ENCODE measurements around the gene SHC1. TPM values are rescaled to one million over a fixed set of nuclear protein-coding genes. Genes with fewer than 3 reads are reported as not detected.
"Not testable (repeated sequence)": the region's sequence is repeated elsewhere in the genome, so short reads cannot be mapped to it uniquely, and the experiment has no call there.

The SHC1 gene
- total RNA-seq, 2 experiments from 2014 or later: 69.6 to 72.4 TPM

- ATAC-seq: no peak
- no peak for DNase-seq
- peaks cover 15% of the 10 kb centered on the region for H3K4me1 Mint-ChIP-seq (ENCODE audit: low read depth)
- no peak overlapping the region for H3K4me3 Mint-ChIP-seq
- H3K36me3 Mint-ChIP-seq (ENCODE audit: low read depth): peaks cover 36% of the 10 kb centered on the region
- POLR2A ChIA-PET: interaction anchor here (1.1 kb wide), 1 partner anchor 23 kb away, joined by 3 read pairs; no protein-coding TSS in a partner anchor
- H3K9me3 Mint-ChIP-seq (ENCODE audit: insufficient read depth): no peaks in the 10 kb centered on the region
- H3K27me3 Mint-ChIP-seq (ENCODE audit: low read depth): no peaks in the 10 kb centered on the region
- CTCF ChIA-PET: interaction anchor here (1.1 to 13.8 kb wide), 7 partner anchors 21 to 107 kb away, joined by 3 to 139 read pairs (median 10); partner anchors contain the start of genes PBXIP1, PMVK and ZBTB7B
- H3K27ac Mint-ChIP-seq: no peak overlapping the region
These were observed 7.8 kb upstream of the SHC1 start for GRCh38 chr1:154978360-154978759.

DNA sequence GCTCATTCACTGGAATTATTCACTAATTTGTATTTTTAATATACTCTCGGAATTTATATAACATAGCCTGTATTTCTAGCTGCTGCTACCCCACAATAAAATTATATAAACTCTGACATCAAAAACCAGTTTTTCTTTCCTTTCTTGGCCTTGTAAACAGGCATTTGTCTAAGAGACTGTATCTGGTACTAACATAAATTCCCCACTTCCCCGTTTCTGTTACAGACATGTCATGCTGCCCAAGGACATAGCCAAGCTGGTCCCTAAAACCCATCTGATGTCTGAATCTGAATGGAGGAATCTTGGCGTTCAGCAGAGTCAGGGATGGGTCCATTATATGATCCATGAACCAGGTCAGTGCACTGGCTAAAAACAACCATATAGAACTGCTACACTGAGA lies 7.2 kb upstream of the SHC1 start:
- not testable (repeated sequence) for H3K27me3 Mint-ChIP-seq (ENCODE audit: low read depth); DNase-seq; H3K9me3 Mint-ChIP-seq (ENCODE audit: insufficient read depth); ATAC-seq; H3K4me3 Mint-ChIP-seq
- peak overlapping the region; percentile 37 for H3K27ac Mint-ChIP-seq
- peaks cover 38% of the 10 kb centered on the region for H3K36me3 Mint-ChIP-seq (ENCODE audit: low read depth)
- CTCF ChIA-PET: interaction anchor here (2.2 to 13.8 kb wide), 4 partner anchors 22 to 108 kb away, joined by 10 to 139 read pairs (median 18); partner anchors contain the start of genes PBXIP1 and ZBTB7B
- POLR2A ChIA-PET: interaction anchor here (1.1 kb wide), 1 partner anchor 23 kb away, joined by 3 read pairs; no protein-coding TSS in a partner anchor
- H3K4me1 Mint-ChIP-seq (ENCODE audit: low read depth): peaks cover 18% of the 10 kb centered on the region

- Mint-ChIP-seq H3K36me3 (ENCODE audit: low read depth) (peaks cover 45% of the 10 kb centered on the region), H3K4me1 (ENCODE audit: low read depth) (peaks cover 36% of the 10 kb centered on the region), H3K4me3 (no peak overlapping the region), H3K9me3 (ENCODE audit: insufficient read depth) (no peaks in the 10 kb centered on the region), H3K27me3 (ENCODE audit: low read depth) (no peaks in the 10 kb centered on the region), H3K27ac (no peak overlapping the region)
- DNase-seq (peak; percentile 70), ATAC-seq (peak; percentile 4)
- ChIA-PET CTCF (interaction anchor here (0.6 to 4.7 kb wide), 6 partner anchors 8 to 666 kb away, joined by 3 to 22 read pairs (median 12); partner anchors contain the start of genes FLAD1, PBXIP1 and PYGO2), POLR2A (interaction anchor here (0.6 to 4.2 kb wide), 14 partner anchors 8 to 152 kb away, joined by 3 to 31 read pairs (median 8); partner anchors contain the start of genes ADAM15, EFNA1, FLAD1 and PBXIP1)
These were observed 5.0 kb upstream of the SHC1 start for GRCh38 chr1:154975409-154976059.

DNA sequence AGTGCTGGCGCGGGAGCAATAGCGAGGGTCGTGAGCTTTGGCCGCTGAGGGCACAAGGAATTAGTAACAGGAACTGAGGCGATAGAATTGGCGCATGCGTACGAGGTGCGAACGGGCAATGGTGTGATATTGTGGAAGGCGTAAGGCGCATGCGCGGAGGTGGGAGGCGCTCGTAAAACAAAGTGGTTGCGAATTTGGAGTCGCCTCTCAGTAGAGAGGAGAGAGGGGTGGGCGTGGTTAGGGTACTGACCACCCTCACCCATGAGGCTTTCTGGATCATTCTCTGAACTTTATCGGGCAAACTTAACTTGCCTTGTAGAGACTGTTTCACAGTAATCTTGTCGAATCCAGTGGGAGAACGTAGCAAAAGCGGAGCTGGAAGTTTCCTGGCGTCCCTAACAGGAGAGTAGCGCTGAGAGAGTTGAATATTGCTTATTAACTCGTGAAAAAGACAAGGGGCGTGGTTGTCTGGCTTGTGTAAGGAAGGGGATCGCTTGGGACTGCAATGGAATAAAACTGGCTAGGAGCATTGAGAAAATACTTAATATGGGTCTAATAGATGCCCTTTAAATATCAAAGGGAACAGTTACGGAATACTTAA lies 4.4 kb upstream of the SHC1 start:
- ChIA-PET POLR2A (interaction anchor here (0.6 to 4.2 kb wide), 21 partner anchors 8 to 370 kb away, joined by 3 to 31 read pairs (median 6); partner anchors contain the start of genes ADAM15, FLAD1, PBXIP1 and PMVK), CTCF (interaction anchor here (0.9 to 4.7 kb wide), 12 partner anchors 8 to 87 kb away, joined by 3 to 22 read pairs (median 4); partner anchors contain the start of genes FLAD1, PBXIP1 and PYGO2)
- Mint-ChIP-seq H3K36me3 (ENCODE audit: low read depth) (peaks cover 42% of the 10 kb centered on the region), H3K9me3 (ENCODE audit: insufficient read depth) (no peaks in the 10 kb centered on the region), H3K4me1 (ENCODE audit: low read depth) (peaks cover 36% of the 10 kb centered on the region), H3K4me3 (no peak overlapping the region), H3K27ac (no peak overlapping the region), H3K27me3 (ENCODE audit: low read depth) (no peaks in the 10 kb centered on the region)
- DNase-seq: peak; percentile 97
- peak; percentile 59 for ATAC-seq

DNA sequence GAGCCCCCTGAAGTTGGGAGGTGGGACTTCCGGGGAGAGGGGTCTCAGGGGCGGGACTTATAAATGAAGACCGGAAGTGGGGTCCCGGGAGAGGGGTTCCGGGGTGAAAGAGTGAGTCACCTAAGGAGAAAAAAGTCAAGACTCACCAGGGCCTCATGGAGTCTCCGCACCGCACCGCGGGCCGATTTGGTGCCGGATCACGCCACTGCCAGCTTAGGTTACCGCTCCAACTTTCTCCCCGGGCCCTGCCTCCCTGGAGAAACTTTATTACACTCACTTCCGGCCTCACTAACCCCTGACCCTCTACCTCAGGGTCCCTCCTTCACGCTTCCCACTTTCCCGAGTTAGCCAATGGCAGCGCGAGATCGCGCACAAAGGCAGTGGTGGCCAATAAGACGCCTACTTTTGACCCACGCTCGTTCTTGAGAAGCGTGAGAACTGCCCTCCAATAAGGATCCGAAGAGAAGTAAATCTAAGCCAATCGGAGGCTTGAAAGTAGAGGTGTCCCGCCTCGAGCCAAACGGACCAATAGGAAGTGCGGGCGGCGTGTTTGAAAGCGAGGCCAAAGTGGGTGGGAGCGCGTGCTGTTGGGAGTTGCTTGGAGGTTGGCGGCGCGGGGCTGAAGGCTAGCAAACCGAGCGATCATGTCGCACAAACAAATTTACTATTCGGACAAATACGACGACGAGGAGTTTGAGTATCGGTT lies 3.7 kb upstream of the SHC1 start, which contains the start of gene CKS1B:
TSS of gene CKS1B (plus strand) at position 580 of the 706 bp plus-strand sequence. CDS start at position 645, 65 bp downstream.
- POLR2A ChIA-PET: interaction anchor here (0.6 to 4.2 kb wide), 25 partner anchors 9 to 369 kb away, joined by 3 to 31 read pairs (median 4); partner anchors contain the start of genes ADAM15, FLAD1, PBXIP1 and PMVK
- no peaks in the 10 kb centered on the region for H3K27me3 Mint-ChIP-seq (ENCODE audit: low read depth)
- H3K36me3 Mint-ChIP-seq (ENCODE audit: low read depth): peaks cover 38% of the 10 kb centered on the region
- H3K27ac Mint-ChIP-seq: no peak within 1 kb of the TSS
- H3K4me3 Mint-ChIP-seq: no peak within 1 kb of the TSS
- DNase-seq: peak; percentile 98
- ATAC-seq: peak; percentile 91
- H3K9me3 Mint-ChIP-seq (ENCODE audit: insufficient read depth): no peaks in the 10 kb centered on the region
- CTCF ChIA-PET: interaction anchor here (0.9 to 4.7 kb wide), 15 partner anchors 9 to 304 kb away, joined by 3 to 22 read pairs (median 4); partner anchors contain the start of genes FLAD1, PBXIP1 and PYGO2
- H3K4me1 Mint-ChIP-seq (ENCODE audit: low read depth): peaks cover 40% of the 10 kb centered on the region

DNA sequence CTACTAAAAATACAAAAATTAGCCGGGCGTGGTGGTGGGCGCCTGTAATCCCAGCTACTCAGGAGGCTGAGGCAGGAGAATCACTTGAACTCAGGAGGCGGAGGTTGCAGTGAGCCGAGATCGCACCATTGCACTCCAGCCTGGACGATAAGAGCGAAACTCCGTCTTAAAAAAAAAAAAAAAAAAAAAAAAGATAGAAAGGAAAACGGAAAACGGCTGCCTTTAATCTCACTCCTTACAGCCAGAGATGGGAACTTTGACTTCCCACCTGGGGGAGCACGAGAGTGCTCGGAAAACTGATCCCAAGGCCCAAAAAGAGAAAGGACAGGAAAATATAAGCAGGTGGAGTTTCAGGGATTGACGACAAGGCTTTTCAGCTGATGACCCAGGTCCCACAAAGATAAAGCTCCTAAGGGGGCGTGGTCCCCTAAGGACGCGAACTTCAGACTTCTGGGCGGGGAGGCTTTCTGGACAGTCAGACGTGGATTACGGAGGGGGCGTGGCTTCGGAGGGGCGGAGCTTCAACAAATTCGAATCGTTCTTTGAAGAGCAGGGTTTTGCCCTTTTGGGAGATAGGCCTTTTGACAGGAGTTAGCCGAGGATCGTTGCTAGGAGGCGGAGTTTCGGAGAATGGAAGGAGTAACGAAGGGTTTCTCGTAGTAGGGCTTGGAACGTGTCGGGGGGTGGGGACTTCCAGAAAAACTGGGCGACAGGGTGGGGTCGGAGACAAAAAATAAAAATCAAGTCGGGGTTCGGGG lies 3.0 kb upstream of the SHC1 start:
- H3K27ac Mint-ChIP-seq: no peak overlapping the region
- no peaks in the 10 kb centered on the region for H3K9me3 Mint-ChIP-seq (ENCODE audit: insufficient read depth)
- H3K4me3 Mint-ChIP-seq: no peak overlapping the region
- H3K4me1 Mint-ChIP-seq (ENCODE audit: low read depth): peaks cover 45% of the 10 kb centered on the region
- no peaks in the 10 kb centered on the region for H3K27me3 Mint-ChIP-seq (ENCODE audit: low read depth)
- ChIA-PET CTCF (interaction anchor here (1.0 to 4.7 kb wide), 13 partner anchors 9 to 304 kb away, joined by 3 to 22 read pairs (median 4); partner anchors contain the start of genes FLAD1, PBXIP1 and PYGO2), POLR2A (interaction anchor here (0.7 to 4.2 kb wide), 18 partner anchors 9 to 368 kb away, joined by 3 to 31 read pairs (median 8); partner anchors contain the start of genes FLAD1, PBXIP1, PMVK and PYGO2)
- DNase-seq: peak; percentile 97
- peak; percentile 17 for ATAC-seq
- peaks cover 33% of the 10 kb centered on the region for H3K36me3 Mint-ChIP-seq (ENCODE audit: low read depth)

DNA sequence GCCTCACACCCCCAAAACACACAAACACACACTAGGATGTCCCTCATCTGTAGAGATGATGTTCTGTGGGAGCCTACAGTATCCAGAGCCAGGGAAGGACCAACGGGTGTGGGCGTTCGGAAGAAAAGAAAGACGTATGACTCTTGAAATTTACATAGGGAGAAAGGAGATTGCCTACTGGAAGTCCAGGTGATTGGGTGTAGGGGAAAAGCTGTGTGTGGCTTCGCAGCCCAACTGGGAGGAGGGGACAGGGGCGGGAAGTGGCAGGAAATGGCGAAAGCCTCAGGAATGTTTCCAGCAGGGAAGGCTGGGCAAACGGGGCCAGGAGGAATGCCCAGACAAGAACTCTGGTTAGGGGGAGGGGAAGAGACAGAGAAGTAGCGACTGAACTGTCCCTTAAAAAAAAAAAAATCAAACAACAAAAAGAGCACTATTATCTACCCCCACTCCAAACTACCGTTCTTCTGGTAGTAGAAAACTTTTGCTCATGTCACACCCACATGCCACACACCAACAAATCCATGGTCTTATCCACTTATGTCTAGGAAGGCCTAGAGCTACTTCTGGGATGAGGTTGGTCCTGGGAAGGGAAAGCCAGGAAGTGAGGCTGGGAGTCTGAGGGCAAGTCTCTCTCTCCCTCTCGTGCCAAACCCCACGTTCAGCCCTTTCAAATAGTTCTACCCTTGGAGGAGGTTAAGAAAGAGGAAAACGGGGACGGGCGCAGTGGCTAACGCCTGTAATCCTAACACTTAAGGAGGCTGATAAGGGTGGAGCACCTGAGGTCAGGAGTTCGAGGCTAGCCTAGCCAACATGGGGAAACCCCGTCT lies 2.2 kb upstream of the SHC1 start:
- Mint-ChIP-seq H3K9me3 (ENCODE audit: insufficient read depth) (no peaks in the 10 kb centered on the region), H3K4me3 (no peak overlapping the region), H3K4me1 (ENCODE audit: low read depth) (peaks cover 48% of the 10 kb centered on the region), H3K27ac (peak overlapping the region; percentile 37), H3K27me3 (ENCODE audit: low read depth) (no peaks in the 10 kb centered on the region), H3K36me3 (ENCODE audit: low read depth) (peaks cover 33% of the 10 kb centered on the region)
- POLR2A ChIA-PET: interaction anchor here (0.7 to 4.2 kb wide), 12 partner anchors 8 to 96 kb away, joined by 3 to 31 read pairs (median 7); partner anchors contain the start of genes FLAD1 and PYGO2
- DNase-seq (no peak), ATAC-seq (no peak)
- CTCF ChIA-PET: interaction anchor here (1.9 to 4.7 kb wide), 7 partner anchors 11 to 89 kb away, joined by 4 to 22 read pairs (median 18); partner anchors contain the start of genes FLAD1 and PYGO2

DNA sequence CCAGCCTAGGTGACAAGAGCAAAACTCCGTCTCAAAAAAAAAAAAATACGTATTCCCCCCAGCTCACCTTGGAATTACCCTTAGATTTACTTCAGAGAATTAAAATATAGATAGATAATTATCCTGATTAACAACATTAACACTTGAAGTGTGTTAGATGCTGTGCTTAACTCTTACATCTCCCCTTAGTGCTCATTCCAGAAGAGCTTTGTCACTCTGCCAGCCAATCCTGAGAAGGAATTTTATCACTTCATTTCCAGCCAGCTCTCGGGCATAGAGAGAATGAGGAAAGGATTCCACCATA lies 1.6 kb upstream of the SHC1 start:
- no peak for DNase-seq
- POLR2A ChIA-PET: interaction anchor here (0.7 to 4.2 kb wide), 5 partner anchors 11 to 90 kb away, joined by 3 to 28 read pairs (median 6); partner anchors contain the start of genes FLAD1, PBXIP1 and PYGO2

DNA sequence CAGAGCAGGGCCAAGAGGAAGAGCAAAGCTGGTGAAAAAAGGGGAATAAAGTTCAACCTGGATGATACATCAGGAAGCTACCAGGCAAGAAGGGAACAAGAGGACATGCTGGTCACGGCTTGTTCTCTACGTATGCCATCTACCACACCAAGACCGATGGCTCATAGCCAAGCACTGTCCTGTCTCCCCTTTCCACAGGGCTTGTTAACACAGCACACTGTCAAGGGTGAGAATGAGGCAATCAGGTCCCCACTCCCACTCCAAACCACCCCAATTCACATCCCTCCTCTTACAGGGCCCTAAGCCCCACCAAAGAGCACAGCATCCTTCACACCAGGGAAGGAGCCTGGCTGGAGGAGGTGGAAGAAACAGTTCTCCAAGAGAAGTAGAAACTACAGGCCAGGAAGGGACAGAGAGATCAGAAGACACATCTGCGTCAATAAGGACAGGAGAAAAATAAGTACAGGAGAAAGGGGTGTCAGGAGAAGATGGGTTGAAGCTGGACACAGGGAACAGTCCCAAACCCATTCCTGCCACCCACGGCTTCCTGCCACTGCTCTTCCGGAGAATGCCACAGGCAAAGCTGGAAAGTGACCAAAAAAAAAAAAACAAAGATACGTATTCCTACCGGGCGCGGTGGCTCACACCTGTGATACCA lies 923 bp upstream of the SHC1 start:
- DNase-seq (no peak), ATAC-seq (no peak)
- no peak overlapping the region for H3K4me3 Mint-ChIP-seq
- H3K4me1 Mint-ChIP-seq (ENCODE audit: low read depth): peaks cover 52% of the 10 kb centered on the region
- no peaks in the 10 kb centered on the region for H3K9me3 Mint-ChIP-seq (ENCODE audit: insufficient read depth)
- H3K27ac Mint-ChIP-seq: peak overlapping the region; percentile 23
- H3K27me3 Mint-ChIP-seq (ENCODE audit: low read depth): no peaks in the 10 kb centered on the region
- CTCF ChIA-PET: interaction anchor here (0.7 to 4.7 kb wide), 6 partner anchors 10 to 46 kb away, joined by 3 to 22 read pairs (median 7); partner anchors contain the start of genes FLAD1, PBXIP1 and PYGO2
- peaks cover 35% of the 10 kb centered on the region for H3K36me3 Mint-ChIP-seq (ENCODE audit: low read depth)
- POLR2A ChIA-PET: interaction anchor here (0.9 to 4.2 kb wide), 5 partner anchors 10 to 37 kb away, joined by 3 to 28 read pairs (median 11); partner anchors contain the start of genes FLAD1, PBXIP1 and PYGO2

More for the DNA sequence above, 1.6 kb upstream of the SHC1 start:
- CTCF ChIA-PET: interaction anchor here (3.6 to 4.7 kb wide), 2 partner anchors 10 to 11 kb away, joined by 16 to 22 read pairs; partner anchors contain the start of genes FLAD1 and PYGO2
- Mint-ChIP-seq H3K4me3 (no peak overlapping the region), H3K4me1 (ENCODE audit: low read depth) (peaks cover 50% of the 10 kb centered on the region), H3K9me3 (ENCODE audit: insufficient read depth) (no peaks in the 10 kb centered on the region), H3K36me3 (ENCODE audit: low read depth) (peaks cover 33% of the 10 kb centered on the region), H3K27me3 (ENCODE audit: low read depth) (no peaks in the 10 kb centered on the region), H3K27ac (peak overlapping the region; percentile 12)
- ATAC-seq: no peak
